Myometrial cell (primary cell): Measurements from ENCODE around the gene MYMX. TPM values are rescaled to one million over a fixed set of nuclear protein-coding genes. Genes with fewer than 3 reads are reported as not detected.

Source experiments
- total RNA-seq: library from RNA; depleted of rRNA; stranded (reverse); fragments of >200 nt; gene quantifications from 2 replicates; pipeline ENCODE4 v1.2.3, GENCODE V29; 2015

MYMX gene
- total RNA-seq, result not detected in 2 replicates

GRCh38 chr6:44216677-44217331 is at the start of gene MYMX:
MYMX (plus strand) TSS chr6:44216926; CDS start chr6:44217472, 546 bp downstream.

GRCh38 chr6:44223319-44224028 is 6.7 kb downstream of the MYMX start, which contains the start of gene SLC29A1:
SLC29A1 (plus strand) TSS chr6:44223595; CDS start chr6:44227314, 3,719 bp downstream.

GRCh38 chr6:44246663-44247337 is 30.1 kb downstream of the MYMX start, which contains the start of gene HSP90AB1:
HSP90AB1 (plus strand) TSS chr6:44247101; CDS start chr6:44248630, 1,529 bp downstream.

GRCh38 chr6:44257025-44257752 is 40.5 kb downstream of the MYMX start, which contains the start of gene SLC35B2:
SLC35B2 (minus strand) TSS chr6:44257528; CDS start chr6:44257410, 118 bp downstream.

GRCh38 chr6:44265007-44265721 is 48.4 kb downstream of the MYMX start, which contains the start of gene NFKBIE:
NFKBIE (minus strand) TSS chr6:44265551; CDS start chr6:44265346, 205 bp downstream.

Other genes with a start within 250 kb of the MYMX start
- 92.5 and 93.7 TPM in 2 replicates for gene MRPL14, start 89.5 kb upstream of the MYMX start, total RNA-seq
- 25.7 and 36.2 TPM in 2 replicates for gene TMEM63B, start 89.4 kb upstream of the MYMX start, total RNA-seq
- 0.29 TPM in 1 of 2 replicates, not detected in the other for gene CAPN11, start 58.1 kb upstream of the MYMX start, total RNA-seq
- 11.2 and 17.9 TPM in 2 replicates for gene SLC29A1, start 6.7 kb downstream of the MYMX start, total RNA-seq
- 932 and 1,034 TPM in 2 replicates for gene HSP90AB1, start 30.2 kb downstream of the MYMX start, total RNA-seq
- 102 and 121 TPM in 2 replicates for gene SLC35B2, start 40.6 kb downstream of the MYMX start, total RNA-seq
- gene NFKBIE, start 48.6 kb downstream of the MYMX start, total RNA-seq, result 29.1 and 29.8 TPM in 2 replicates
- under 0.01 TPM in 1 of 2 replicates, not detected in the other for gene TMEM151B, start 53.5 kb downstream of the MYMX start, total RNA-seq
- 15.3 and 18.6 TPM in 2 replicates for gene AARS2, start 96.4 kb downstream of the MYMX start, total RNA-seq
- gene SPATS1, start 125.7 kb downstream of the MYMX start, total RNA-seq, result not detected in 2 replicates
- gene CDC5L, start 170.8 kb downstream of the MYMX start, total RNA-seq, result 9.8 and 17.0 TPM in 2 replicates